B cell (primary cell): ENCODE data around the gene CMAS. TPM values are rescaled to one million over a fixed set of nuclear protein-coding genes. Genes with fewer than 3 reads are reported as not detected.
A peak's percentile ranks its signal among the peaks of the same experiment; 100 is the strongest.

Source experiments
- ATAC-seq: fragments of 200-7000 bp; cut with Tn5 transposase; one replicate; pipeline ENCODE4 v1.10.0; 2021; ENCODE audit warnings: low read depth, mild to moderate bottlenecking, moderate number of reproducible peaks, moderate library complexity
- CTCF ChIA-PET: fragments of 350-600 bp; sonication (Branson Sonifier 250); formaldehyde crosslinking; loops from one replicate; lab custom pipeline; 2021; ENCODE audit warnings: antibody characterized with exemption, inconsistent platforms; lab: Charles Lee
- POLR2A ChIA-PET: fragments of 350-600 bp; sonication (Branson Sonifier 250); formaldehyde crosslinking; loops from one replicate; lab custom pipeline; 2021; ENCODE audit warnings: antibody characterized with exemption; lab: Charles Lee
- DNase-seq: peaks from one replicate; pipeline ENCODE4 v3.0.0; 2013
- H2AFZ ChIP-seq: 2 replicates; pipeline ENCODE4 v1.6.1; 2012; ENCODE audit warnings: mild to moderate bottlenecking, low read depth, low read length; ENCODE audit not compliant: insufficient read depth, poor library complexity, severe bottlenecking
- H3K27ac ChIP-seq, 2 donors: 1 replicate in 1 of 2; 2 replicates in 1 of 2; pipeline ENCODE4 v1.5.1; 2012 to 2013; ENCODE audit warnings: low read length in 2 of 2, mild to moderate bottlenecking in 2 of 2, moderate library complexity in 1 of 2
- H3K27me3 ChIP-seq, 4 experiments: fragments of 200-600 bp in 1 of 4; sonication (generic) in 1 of 4; replicated peaks in 1 of 4; 1 replicate in 2 of 4; 2 replicates in 2 of 4; pipeline versions ENCODE4 v1.6.1 to v1.7.0; 2013 to 2016; ENCODE audit warnings: low read length in 3 of 4, mild to moderate bottlenecking in 2 of 4, mixed read lengths in 1 of 4, moderate library complexity in 1 of 4; ENCODE audit not compliant: insufficient read depth in 4 of 4, control insufficient read depth in 3 of 4; ENCODE audit errors: control extremely low read depth in 1 of 4
- H3K36me3 ChIP-seq, 2 experiments: replicated peaks in 1 of 2; 1 replicate in 1 of 2; 2 replicates in 1 of 2; pipeline versions ENCODE4 v1.6.1 to v1.7.1; 2013; ENCODE audit warnings: low read length in 1 of 2; ENCODE audit not compliant: insufficient read depth in 2 of 2, control insufficient read depth in 1 of 2; ENCODE audit errors: control extremely low read depth in 1 of 2, extremely low read depth in 1 of 2
- H3K4me1 ChIP-seq, 2 donors: fragments of 200-600 bp in 1 of 2; sonication (generic) in 1 of 2; 1 replicate in 1 of 2; 2 replicates in 1 of 2; pipeline versions ENCODE4 v1.5.1 to v1.6.1; 2013 to 2017; ENCODE audit warnings: low read length in 2 of 2; ENCODE audit not compliant: control insufficient read depth in 2 of 2, insufficient read depth in 2 of 2
- H3K4me2 ChIP-seq: replicated peaks from 2 replicates; pipeline ENCODE3; 2012; ENCODE audit warnings: mild to moderate bottlenecking, low read depth, low read length; ENCODE audit not compliant: poor library complexity, severe bottlenecking
- H3K4me3 ChIP-seq, 5 experiments: fragments of 200-600 bp in 1 of 5; sonication (generic) in 1 of 5; 1 replicate in 3 of 5; 2 replicates in 2 of 5; pipeline versions ENCODE4 v1.5.1 to v1.7.0; 2011 to 2016; ENCODE audit warnings: low read length in 4 of 5, mild to moderate bottlenecking in 4 of 5, low read depth in 2 of 5, control low read depth in 1 of 5, moderate library complexity in 1 of 5; ENCODE audit not compliant: insufficient read depth in 1 of 5; ENCODE audit errors: control extremely low read depth in 1 of 5, extremely low read depth in 1 of 5
- H3K79me2 ChIP-seq: fragments of 200-600 bp; sonication (generic); one replicate; pipeline ENCODE4 v1.6.0; 2016; ENCODE audit warnings: low read length; ENCODE audit not compliant: control insufficient read depth, insufficient read depth
- H3K9ac ChIP-seq: fragments of 200-600 bp; sonication (generic); 2 replicates; pipeline ENCODE4 v1.6.1; 2017; ENCODE audit warnings: mild to moderate bottlenecking, low read length, moderate library complexity
- H3K9me3 ChIP-seq, 3 donors: one replicate each; pipeline versions ENCODE4 v1.6.1 to v1.7.1; 2013; ENCODE audit warnings: low read length in 2 of 3; ENCODE audit not compliant: control insufficient read depth in 2 of 3, insufficient read depth in 1 of 3; ENCODE audit errors: control extremely low read depth in 1 of 3
- H4K20me1 ChIP-seq: 2 replicates; pipeline ENCODE4 v1.6.0; 2012; ENCODE audit warnings: mild to moderate bottlenecking, low read length; ENCODE audit not compliant: insufficient read depth, control insufficient read depth, poor library complexity, severe bottlenecking
- H3K27ac Mint-ChIP-seq: one replicate; pipeline ENCODE4 v1.8.0; 2021; ENCODE audit warnings: mixed read lengths
- H3K27me3 Mint-ChIP-seq: one replicate; pipeline ENCODE4 v1.8.0; 2021; ENCODE audit warnings: mixed read lengths
- H3K4me1 Mint-ChIP-seq: one replicate; pipeline ENCODE4 v1.8.0; 2021; ENCODE audit warnings: mixed read lengths
- H3K4me3 Mint-ChIP-seq: one replicate; pipeline ENCODE4 v1.8.0; 2021; ENCODE audit warnings: mixed read lengths
- H3K9me3 Mint-ChIP-seq: one replicate; pipeline ENCODE4 v1.8.0; 2022; ENCODE audit warnings: mixed read lengths; ENCODE audit not compliant: insufficient read depth
- EZH2 ChIP-seq: IDR thresholded peaks from 2 replicates; pipeline ENCODE4 v1.6.1; 2012; ENCODE audit warnings: borderline replicate concordance, low read depth, mild to moderate bottlenecking, moderate library complexity, low read length; ENCODE audit not compliant: insufficient read depth, poor library complexity, severe bottlenecking
- WGBS: methylation state at CpG from one replicate; pipeline ENCODE4 v1.1.5; 2013; ENCODE audit warnings: missing lambda C conversion rate; ENCODE audit not compliant: insufficient coverage; 5-methylcytosine and 5-hydroxymethylcytosine counted together
- intact Hi-C: fragments of 100-400 bp; cut with micrococcal nuclease; formaldehyde crosslinking; loops from one replicate; pipeline ENCODE4 v1.10.0; 2022
- polyA plus RNA-seq: library from polyadenylated mRNA; depleted of rRNA; stranded (reverse); fragments of >200 nt; gene quantifications from 2 replicates; pipeline ENCODE4 v1.2.3, GENCODE V29; 2012
- total RNA-seq, 2 donors: library from RNA; stranded (reverse); fragments of 120-200 nt in 1 of 2; gene quantifications; 1 replicate in 1 of 2; 2 replicates in 1 of 2; pipeline versions ENCODE4 v1.2.3 to v1.2.4, GENCODE V29; 2013 to 2022
- TF ChIP-seq, protein P1 (sequence below): fragments of 200-600 bp; IDR thresholded peaks from one replicate; pipeline ENCODE4 v1.8.0; 2022; ENCODE audit warnings: antibody characterized with exemption, mild to moderate bottlenecking

Gene CMAS
- total and polyA plus RNA-seq, 2 donors (not counting 1 experiment from before 2014, with no cell fraction given), result 5.8 to 19.1 TPM

DNA sequence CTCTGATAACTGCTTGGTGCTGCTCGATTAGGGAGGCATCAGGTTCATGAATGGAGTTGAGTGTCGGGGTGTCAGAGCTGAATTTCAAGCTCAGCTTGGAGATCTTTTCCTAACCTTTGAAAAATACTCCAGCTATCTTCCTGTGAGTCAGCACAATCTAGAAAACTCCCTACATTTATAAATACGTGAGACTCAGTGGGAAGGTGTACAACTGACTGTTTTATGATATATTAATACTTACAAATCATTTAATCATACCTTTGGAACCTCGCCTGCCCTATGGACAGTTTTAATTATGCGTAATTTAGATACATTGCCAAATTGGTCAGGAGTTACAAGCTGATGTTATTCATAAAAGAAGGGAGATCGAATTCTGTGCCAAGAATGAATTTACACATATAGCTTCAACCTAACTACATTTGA, 961 bp downstream of the CMAS start:
- Mint-ChIP-seq H3K4me3 (peak overlapping the region; percentile 95), H3K4me1 (peaks cover 23% of the 10 kb centered on the region), H3K27me3 (peaks cover 7% of the 10 kb centered on the region), H3K27ac (peak overlapping the region; percentile 81), H3K9me3 (no peaks in the 10 kb centered on the region)
- no peak for ATAC-seq
- Histone ChIP-seq H3K27ac (peak overlapping the region in 1 of 2 donors; percentile 69), H3K9me3 (no peaks in the 10 kb centered on the region), H3K4me2 (peak overlapping the region; percentile 93), H3K4me3 (peak overlapping the region; percentile 48 to 95 (median 93)), H3K79me2 (peaks cover 26% of the 10 kb centered on the region), H3K27me3 (no peaks in the 10 kb centered on the region), H3K36me3 (no peaks in the 10 kb centered on the region), H3K4me1 (peaks cover 5 to 6% of the 10 kb centered on the region in 2 donors), H4K20me1 (no peaks in the 10 kb centered on the region), H3K9ac (peak overlapping the region; percentile 97), H2AFZ (peak overlapping the region; percentile 99)
- no peak for DNase-seq
- POLR2A ChIA-PET, result no interaction called here
- CTCF ChIA-PET, result interaction anchor here (0.6 to 1.1 kb wide), 3 partner anchors 13 to 609 kb away, joined by 3 to 4 read pairs (median 3); partner anchors contain the start of gene PYROXD1
- intact Hi-C loops, result loop anchor here (1.0 to 5.0 kb wide), 5 partner anchors 115 to 610 kb away; partner anchors contain the start of genes C2CD5, ETNK1, LDHB and PYROXD1
- TF ChIP-seq, protein P1, sequence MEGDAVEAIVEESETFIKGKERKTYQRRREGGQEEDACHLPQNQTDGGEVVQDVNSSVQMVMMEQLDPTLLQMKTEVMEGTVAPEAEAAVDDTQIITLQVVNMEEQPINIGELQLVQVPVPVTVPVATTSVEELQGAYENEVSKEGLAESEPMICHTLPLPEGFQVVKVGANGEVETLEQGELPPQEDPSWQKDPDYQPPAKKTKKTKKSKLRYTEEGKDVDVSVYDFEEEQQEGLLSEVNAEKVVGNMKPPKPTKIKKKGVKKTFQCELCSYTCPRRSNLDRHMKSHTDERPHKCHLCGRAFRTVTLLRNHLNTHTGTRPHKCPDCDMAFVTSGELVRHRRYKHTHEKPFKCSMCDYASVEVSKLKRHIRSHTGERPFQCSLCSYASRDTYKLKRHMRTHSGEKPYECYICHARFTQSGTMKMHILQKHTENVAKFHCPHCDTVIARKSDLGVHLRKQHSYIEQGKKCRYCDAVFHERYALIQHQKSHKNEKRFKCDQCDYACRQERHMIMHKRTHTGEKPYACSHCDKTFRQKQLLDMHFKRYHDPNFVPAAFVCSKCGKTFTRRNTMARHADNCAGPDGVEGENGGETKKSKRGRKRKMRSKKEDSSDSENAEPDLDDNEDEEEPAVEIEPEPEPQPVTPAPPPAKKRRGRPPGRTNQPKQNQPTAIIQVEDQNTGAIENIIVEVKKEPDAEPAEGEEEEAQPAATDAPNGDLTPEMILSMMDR, result no peak
- no peak for TF ChIP-seq EZH2
- 0% methylated on average over 1 of the region's 6 CpGs for WGBS

DNA sequence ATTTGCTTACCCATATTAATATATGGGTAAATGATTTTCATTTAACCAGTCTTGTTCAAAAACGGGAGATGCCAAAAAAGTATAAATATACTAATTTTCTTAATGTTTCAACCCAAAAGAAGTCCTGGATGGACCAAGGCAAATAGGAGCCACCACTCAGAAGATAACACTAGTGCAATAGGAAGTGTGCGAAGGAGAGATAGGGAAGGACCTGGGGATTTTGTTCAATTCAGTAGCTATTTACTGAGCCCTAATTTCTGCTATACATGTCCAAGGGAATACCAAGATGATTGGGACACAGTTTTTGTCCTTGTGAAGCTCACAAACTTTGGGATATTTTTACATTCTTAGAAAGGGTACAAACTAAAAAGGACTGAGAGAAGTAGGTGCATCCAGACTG, 1.5 kb downstream of the CMAS start:
- DNase-seq (no peak), ATAC-seq (no peak)
- CTCF ChIA-PET, result interaction anchor here (0.6 to 1.1 kb wide), 3 partner anchors 12 to 610 kb away, joined by 3 to 4 read pairs (median 3); partner anchors contain the start of gene PYROXD1
- peaks cover 26% of the 10 kb centered on the region for H3K79me2 ChIP-seq
- no peaks in the 10 kb centered on the region for H3K36me3 ChIP-seq
- no peaks in the 10 kb centered on the region for H4K20me1 ChIP-seq
- peaks cover 3% of the 10 kb centered on the region for H3K27me3 Mint-ChIP-seq
- no peak overlapping the region for H3K27ac ChIP-seq
- peak overlapping the region; percentile 42 for H3K4me3 Mint-ChIP-seq
- TF ChIP-seq EZH2, result no peak
- TF ChIP-seq, protein P1, result no peak
- no peak overlapping the region for H3K27ac Mint-ChIP-seq
- no peak overlapping the region for H3K4me3 ChIP-seq
- no peaks in the 10 kb centered on the region for H3K9me3 ChIP-seq
- no peaks in the 10 kb centered on the region for H3K27me3 ChIP-seq
- POLR2A ChIA-PET, result no interaction called here
- WGBS, result no CpG with 5 or more reads among the region's 2 CpGs
- no peak overlapping the region for H2AFZ ChIP-seq
- no peak overlapping the region for H3K9ac ChIP-seq
- peaks cover 23% of the 10 kb centered on the region for H3K4me1 Mint-ChIP-seq
- no peaks in the 10 kb centered on the region for H3K9me3 Mint-ChIP-seq
- H3K4me1 ChIP-seq, result peaks cover 5 to 6% of the 10 kb centered on the region in 2 donors
- intact Hi-C loops, result loop anchor here (2.0 to 5.0 kb wide), 3 partner anchors 115 to 611 kb away; partner anchors contain the start of genes LDHB and PYROXD1
- peak overlapping the region; percentile 93 for H3K4me2 ChIP-seq
